HG03066 (cell line): ENCODE results near the gene GSTM3.
"Not testable (repeated sequence)": the region's sequence is repeated elsewhere in the genome, so short reads cannot be mapped to it uniquely, and the experiment has no call there.

Experiments
- ATAC-seq: cut with Tn5 transposase; IDR thresholded peaks from one replicate; pipeline ENCODE4 v1.9.1; 2021; ENCODE audit warnings: low read depth; ENCODE audit not compliant: unreplicated experiment

GSTM3 gene

DNA sequence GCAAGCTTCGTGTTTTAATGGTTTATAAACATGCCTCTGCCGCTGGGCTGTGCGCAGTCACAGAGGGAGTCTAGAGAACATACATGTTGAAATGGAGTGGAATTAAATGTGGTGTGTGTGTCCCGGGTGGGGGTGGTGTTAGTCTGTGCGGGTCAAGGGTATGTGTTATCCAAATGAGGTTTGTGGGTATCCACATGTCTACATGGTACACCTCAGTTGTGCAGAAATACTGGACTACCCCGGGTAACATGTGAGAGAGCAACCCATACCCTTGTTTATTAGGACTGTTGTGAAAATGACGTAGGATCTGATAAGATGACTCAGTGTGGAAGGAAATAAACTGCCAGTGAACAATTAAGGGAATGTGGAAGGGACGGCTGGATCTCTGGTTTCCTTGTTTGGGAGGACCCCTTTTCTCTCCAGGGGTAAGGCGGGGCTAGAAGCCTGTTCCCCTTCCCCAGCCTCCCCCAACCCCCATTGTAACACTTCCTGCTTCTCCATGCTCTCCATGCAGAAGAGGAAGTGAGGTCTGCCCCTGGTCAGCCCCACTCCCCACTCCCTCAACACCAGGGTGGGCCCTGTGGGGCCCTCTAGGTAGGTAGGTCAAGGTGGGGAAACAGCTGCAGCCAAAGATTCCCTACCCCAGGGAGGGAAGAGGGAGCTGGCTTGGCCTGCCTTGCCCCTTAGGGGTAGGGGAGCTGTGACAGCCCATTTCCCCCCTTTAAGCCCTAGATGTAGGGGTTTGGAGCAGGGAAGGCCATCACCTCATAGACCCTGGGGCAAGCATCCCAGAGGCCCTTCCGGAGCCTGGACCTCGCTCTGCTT, 22.2 kb upstream of the GSTM3 start:
- ATAC-seq, result no peak

DNA sequence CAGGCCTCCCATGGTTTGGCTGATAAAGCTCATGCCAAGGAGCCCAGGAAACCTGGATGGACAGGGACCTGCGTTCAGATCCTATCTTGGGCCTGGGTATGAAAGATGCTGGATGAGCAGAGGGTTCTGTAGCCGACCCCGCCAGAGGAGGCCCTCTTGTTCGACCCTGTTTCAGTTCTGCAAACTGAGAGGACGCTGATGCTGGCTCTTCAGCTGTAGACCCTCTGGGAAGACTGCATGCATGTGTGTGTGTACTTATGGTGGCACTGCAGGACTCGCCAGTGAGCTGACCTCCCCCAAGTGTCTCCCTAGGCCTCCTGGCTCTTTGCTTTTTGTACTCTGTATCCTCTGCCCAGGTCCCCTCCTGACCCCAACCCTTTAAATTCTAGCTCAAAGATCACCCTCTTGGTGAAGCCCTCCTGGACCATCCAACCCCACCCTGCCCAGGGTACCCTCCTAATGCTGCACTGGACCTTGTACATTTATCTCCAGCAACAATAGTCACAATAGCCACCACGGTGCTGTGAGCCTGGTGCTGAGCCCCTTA, 21.3 kb upstream of the GSTM3 start:
- no peak for ATAC-seq

DNA sequence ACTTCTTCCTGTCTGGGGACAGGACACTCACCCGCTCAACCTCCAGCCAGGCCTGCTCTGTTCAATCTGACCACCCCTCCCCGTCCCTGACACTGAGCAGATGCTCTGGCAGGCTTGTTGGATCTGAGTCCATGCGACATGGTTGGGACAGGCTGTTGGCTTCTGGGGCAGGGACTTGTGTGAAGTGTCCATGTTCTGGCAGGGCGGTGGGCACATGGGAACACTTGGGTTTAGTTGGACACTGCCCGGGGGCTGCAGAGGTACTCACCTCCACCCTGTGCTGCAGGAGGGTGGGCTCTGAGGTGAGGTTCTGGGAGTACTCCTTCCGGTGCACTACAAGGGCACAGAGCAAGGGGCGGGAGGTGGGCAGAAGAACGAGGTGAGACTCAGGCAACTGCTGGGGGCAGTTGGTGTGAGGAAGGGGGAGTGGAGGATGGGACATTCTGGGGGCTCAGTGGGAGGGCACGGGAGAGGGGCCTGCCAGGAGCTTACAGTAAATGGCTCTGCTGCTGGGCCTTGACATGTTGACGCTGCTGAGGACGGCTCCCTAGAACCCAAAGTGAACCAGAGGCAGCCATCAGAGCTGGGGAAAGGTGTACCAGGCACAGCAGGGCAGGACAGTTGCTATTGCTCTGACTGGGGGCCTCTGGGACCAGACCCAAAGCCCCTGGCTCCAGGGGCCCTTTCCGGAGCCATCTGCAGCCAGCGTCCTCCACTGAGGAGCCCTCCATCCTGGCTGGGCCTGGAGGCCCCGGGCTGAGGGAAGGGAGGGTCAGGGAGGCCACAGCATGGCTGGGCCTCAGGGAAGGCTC, 20.6 kb upstream of the GSTM3 start:
- no peak for ATAC-seq

DNA sequence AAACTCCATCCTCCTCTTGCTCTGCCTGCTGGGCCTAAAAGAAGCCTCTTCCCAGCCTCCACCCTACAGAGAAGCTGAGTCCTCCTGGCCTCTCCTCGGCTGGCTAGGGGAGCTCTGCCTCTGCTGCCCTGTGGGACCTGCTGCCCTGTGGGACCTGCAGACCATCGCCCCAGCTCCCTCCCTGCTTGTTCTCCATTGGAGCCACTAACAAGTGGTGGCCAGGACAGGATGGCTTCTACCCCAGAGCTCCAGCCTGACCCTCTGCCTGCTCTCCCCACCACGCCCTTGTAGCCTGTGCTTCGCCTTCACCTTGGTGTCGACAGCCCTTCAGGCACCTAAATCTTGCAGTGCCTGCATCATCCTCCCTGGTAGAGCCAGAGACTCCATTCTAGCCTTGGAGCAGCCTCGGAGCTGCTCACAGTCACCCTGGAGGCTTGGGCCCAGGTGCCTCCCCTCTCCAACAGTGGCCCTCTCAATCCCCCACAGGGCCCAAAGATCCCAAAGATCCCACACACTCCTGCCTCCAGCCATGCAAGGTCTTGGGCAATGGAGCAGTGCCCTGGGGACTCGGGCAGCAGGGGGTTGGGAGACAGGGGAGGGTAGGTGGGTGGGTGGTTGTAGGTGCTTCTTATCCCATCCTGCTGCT, 19.9 kb upstream of the GSTM3 start:
- no peak for ATAC-seq

DNA sequence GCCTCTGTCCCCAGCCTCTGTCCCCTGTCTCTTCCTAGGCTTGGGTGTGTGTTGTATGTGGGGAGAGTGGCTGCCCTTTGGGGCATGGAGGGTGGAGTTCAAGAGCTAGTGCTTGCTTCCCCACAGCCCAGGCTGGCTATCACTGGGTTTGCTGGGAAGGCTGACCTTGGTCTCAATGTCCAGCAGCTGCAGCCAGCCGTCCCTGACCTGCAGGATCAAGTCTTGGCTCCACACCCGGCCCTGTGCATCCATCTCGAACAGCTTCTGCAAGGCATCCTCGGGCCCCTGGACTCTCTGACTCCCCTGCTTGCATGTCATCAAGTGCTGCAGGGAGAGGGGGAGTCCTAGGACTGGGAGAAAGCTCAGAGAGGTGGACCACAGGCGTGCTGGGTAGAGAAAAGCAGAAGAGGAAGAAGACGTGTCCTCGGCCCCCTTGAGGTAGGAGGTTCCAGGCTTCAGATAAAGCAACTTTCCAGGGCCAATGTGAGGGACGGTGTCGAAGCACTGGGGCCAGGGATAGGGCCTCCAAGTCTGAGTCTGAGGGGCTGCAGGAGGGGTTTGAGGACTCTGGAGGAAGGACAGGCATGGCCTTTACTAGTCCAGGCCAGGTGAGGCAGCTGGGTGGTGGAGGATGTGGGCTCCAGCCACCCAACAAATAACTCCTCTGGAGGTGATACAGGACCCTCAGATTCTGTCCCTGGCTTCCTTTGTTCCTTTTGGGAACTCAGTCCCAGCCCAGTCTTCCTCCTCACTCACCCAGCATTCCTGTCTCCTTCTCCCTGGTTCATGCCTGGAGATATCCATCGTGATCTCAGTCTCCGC, 18.9 kb upstream of the GSTM3 start:
- no peak for ATAC-seq

DNA sequence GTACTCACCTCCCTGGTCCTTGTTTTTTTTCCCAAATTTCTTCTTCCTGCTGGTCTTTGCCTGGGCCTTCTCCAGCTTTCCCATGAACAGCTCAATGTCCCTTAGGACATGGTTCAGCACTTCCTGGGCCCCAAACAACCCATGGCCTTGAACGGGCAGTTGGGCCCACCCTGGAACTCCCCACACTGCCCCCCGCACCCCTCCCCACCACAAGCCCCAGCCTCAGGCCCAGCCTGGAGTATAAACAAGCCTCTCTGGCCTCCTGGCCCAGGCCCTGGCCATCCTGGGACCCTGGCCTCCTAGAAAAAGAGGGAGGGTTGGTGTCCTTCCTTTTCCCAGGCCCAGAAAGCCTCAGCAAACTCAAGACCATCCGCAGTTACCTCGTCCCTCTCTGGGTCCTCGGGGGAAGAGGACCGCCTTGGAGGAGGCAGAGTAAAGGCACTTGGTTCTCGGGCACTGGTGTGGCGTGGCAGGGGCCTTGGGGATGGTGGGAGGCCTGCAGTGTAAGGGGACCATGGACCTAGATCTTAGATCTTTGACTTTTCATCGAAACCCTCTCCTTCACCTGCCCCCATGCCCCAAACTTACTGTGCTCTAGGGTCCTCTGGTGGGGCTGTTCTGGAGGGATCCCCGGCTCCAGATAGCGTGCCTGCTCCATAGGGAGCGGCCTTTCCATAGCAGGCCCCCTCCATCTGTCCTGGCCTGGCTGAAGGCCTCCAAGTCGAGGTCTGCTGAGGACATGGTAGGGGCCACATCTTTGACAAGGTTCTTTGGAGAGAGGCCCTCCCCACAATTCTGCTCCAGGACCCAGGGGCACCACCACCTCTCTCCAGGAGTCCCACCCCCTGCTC, 17.3 kb upstream of the GSTM3 start:
- ATAC-seq, result no peak

DNA sequence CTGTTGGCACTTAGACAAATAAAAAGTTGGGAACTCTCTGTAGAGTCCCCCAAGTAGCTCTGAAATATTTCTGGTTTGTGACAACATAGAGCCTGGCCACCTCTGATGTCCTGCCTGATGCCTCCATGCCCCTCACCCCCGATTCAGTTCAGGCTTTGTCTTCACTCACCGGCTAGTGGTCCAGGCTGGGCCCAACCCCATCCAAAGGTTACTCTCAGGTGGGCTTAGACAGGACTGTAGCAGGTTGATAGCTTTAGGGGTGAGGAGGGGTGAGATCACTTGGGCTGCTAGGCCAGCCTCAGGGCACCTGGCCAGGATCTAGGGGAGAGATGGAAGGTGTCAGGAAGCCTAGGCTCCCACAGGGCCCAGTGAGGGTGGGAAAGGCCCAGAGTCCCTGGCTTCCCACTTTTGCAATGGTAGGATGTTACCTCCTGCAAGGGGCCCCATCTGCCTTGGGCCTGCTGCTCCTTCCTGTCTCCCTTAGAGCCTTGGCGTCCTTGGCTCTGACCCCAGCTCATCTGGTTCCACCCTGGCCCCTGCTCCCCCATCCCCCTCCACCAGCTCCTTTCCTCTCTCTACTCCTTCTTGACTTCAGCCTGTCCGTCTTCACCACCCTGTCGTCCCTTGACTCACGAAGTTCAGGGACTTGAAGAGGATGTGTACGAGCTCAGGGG, 16.1 kb upstream of the GSTM3 start:
- no peak for ATAC-seq

DNA sequence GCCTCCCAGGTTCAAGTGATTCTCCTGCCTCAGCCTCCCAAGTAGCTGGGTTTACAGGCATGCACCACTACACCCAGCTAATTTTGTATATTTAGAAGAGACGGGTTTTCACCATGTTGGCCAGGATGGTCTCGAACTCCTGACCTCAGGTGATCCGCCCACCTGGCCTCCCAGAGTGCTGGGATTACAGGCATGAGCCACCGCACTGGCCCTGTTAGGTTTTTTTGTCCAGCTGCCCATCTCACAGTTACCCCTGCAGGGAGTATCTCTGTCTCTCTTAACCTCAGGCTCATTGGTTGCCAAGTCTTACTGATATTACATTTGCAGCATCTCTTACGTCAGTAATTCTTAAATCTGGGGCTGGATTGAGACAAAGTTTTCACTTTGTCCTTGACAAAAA, 15.5 kb upstream of the GSTM3 start:
- ATAC-seq, result not testable (repeated sequence)

DNA sequence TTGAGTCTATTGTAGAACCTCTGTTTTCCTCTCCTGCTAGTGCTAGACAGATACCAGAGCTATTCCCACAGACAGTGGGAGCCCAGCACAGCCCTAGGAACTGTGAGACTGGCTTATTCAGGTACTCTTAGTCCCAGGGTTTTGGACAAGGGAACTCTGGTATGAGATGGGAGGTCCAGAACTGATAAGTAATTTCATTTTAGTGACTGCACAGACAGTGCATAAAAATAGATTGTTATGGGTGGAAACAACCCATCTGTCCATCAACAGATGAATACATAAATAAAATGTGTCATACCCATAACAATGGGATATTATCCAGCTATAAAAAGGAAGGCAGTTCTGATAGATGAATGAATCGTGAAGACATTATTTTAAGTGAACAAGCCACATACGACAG, 13.9 kb upstream of the GSTM3 start:
- no peak for ATAC-seq

DNA sequence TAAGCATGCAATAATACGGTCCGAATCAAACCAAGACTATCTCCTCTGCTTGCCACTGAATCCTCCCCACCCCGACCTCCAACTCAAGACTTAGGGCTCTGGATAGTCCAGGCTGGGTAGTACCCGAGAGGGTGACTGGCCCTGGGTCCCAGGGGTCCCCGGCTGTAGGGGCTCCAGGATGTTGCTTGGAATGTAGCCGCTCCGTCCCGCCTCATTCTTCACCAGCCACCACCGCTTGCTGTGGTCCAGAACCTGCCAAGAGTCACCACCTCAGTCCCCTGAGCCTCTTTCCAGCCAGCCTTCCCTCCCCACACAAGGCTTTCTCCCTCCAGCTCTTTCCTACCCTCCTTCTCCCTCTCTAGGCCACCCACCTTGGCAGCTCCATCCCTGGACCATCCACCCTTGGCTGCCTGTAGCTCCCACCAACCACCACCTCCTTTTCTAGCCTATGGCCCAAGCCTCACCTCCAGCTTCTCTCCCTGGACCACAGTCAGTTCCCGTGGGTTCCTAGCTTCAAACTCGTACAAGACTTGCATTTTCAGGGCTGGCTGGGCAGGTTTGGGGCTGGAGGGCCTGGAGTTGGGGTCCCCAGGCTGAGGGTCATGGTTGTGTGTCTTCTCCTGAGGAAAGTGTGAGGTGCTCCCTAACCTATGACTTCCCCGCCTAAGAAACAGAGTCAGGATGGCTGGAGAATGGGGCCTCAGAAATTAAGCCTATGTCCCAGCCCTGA, 10.9 kb upstream of the GSTM3 start:
- no peak for ATAC-seq

DNA sequence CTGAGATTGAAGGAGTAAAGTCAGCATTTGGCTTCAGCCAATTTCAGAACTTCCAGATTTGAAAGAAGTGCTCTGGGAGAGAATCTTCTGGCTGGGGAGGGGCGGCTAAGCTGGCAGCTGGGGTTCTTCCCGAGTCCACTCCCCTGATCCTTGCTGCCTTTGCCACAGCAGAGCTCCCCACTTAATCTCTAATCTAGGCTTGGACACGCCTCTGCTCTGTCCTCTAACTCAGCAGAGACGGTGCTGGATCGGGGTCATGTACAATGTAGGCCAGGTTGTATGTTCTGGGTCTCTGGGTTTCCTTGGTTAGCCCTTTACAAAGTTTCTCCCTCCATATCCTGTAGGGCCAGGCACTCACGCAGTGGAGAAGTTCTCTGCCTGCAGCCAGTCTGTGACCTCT, 10.1 kb upstream of the GSTM3 start:
- ATAC-seq, result no peak

DNA sequence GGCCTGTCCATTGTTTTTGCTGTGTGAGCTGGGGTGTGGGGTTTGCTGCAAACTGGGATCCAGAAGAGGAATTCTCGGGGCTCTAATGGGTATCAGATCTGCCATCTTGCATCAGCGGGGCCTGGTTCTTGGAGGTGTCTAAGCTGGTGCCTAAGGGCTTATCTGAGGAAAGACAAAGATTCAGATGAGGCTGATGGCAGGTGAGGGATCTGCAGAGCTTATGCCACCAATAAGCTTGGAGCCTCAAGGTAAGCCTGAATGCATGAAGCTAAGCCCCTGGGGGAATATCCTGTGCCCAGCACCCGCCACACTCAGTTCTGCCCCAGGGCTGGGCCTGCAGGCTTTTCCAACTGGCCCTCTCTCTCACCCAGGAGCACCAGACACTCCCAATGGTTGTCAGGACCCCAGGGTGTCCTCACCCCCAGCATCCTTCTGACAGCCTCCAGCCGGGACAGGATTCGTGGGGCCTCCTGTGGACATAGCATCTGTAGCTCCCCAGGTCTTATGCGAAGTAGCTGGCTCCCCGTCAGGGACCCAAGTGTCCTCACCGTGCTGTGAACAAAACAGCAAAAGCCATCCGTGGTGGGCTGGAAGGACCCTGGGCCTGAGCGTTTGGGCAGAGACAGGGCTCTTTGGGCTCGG, 9.5 kb upstream of the GSTM3 start:
- no peak for ATAC-seq

DNA sequence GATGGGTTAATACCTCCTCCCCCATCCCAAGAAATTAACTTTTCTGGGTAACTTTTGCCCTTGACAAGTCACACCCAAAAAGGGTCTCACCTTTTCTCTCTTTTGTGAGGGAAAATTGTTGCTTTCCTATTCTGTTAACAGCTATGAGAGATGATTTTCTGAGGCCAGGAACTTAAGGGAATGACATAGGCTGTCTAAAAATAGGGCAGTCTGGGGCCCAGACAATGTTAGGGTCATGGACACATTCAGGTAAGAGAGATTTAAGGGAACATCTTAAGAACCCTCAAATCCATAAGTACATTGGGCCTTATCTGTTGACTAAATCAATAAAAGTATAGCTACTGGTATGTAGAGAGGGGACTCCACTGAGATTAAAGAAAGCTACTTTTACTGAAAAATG, 8.4 kb upstream of the GSTM3 start:
- no peak for ATAC-seq

DNA sequence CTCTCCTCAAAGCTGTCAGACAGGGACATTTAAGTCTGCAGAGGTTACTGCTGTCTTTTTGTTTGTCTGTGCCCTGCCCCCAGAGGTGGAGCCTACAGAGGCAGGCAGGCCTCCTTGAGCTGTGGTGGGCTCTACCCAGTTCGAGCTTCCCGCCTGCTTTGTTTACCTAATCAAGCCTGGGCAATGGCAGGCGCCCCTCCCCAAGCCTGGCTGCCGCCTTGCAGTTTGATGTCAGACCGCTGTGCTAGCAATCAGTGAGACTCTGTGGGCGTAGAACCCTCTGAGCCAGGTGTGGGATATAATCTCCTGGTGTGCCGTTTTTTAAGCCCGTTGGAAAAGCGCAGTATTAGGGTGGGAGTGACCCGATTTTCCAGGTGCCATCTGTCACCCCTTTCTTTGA, 7.5 kb upstream of the GSTM3 start:
- ATAC-seq, result not testable (repeated sequence)

DNA sequence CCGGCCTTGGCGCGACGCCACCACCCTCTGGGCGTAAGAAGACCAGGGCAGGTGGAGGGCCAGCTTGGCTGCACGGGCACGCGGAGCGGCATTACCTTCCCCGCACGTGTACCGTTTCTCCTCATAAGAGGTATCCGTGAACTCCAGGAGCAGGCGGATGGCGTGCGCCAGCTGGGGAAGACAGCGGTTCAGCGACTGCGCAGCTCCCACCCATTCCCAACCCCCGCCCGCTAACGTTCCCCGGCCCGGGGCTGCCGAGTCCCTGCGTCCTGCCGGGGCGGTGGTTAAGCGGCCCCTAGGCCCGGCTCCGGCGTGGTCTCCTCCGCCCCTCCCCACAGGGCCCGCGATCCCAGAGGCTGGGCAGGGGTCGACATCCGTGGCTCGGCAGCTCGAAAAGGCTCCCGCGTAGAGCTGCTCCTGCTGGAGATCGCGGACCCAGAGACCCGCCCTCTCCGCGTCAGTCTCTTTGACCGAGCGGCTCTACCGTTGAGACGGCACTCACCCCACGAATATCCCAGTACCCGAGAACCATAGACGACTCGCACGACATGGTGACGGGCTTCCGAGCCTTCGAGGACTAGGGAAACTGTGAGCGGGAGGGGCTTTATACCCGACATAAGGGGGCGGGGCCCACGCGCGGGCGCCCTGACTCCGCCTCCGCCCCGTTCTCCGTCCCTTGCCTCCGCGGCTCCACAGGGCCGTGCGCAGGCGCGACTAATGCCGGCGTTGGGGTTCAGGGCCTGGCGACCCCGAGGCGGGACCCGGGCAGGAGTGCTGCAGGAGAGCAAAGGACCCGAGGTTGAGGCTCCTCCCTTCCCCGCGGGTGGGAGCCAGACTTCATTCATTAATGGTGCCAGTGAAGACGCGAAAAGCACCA, 862 bp downstream of the GSTM3 start:
- ATAC-seq, result peak; percentile 95

DNA sequence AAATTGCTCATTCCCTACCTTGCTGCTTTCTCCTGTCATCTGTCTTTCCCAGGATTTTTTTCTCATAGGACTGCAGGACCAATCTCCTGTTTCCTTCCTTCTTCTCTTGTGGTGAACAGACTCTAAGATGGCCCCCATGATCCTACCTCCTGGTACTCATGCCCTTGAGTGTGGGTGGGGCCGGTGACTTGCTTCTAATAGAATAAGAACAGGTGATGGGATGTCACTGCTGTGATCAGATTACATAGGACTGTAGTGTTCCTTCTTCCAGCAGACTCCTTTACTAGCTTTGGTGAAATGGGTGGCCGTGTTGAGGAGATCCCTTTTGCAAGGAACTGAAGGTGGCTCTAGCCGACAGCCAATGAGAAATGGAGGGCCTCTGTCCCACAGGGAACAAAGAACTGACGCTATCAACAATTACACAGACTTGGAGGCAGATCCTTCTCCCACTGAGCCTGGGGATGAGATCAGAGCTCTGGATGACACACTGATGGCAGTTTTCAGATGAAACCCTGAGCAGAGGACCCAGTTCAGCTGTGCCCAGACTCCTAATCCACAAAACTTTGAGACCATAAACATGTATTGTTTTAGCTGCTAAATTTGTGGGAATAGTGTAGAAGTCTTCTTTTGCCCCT, 7.5 kb downstream of the GSTM3 start:
- ATAC-seq, result no peak
